Common myeloid progenitor, CD34-positive (primary cell): ENCODE measurements around the gene SGK2.
A peak's percentile ranks its signal among the peaks of the same experiment; 100 is the strongest.

Source experiments
- CTCF ChIA-PET: fragments of 350-600 bp; sonication (Branson Sonifier 250); formaldehyde crosslinking; loops from one replicate; lab custom pipeline; 2021; ENCODE audit warnings: antibody characterized with exemption; lab: Charles Lee
- POLR2A ChIA-PET: fragments of 350-600 bp; sonication (Branson Sonifier 250); formaldehyde crosslinking; loops from one replicate; lab custom pipeline; 2021; ENCODE audit warnings: antibody characterized with exemption; lab: Charles Lee
- DNase-seq, 3 donors: peaks; one replicate each; pipeline versions ENCODE4 v3.0.0 to v3.0.0-alpha.2; 2013
- H3K27ac ChIP-seq, 2 experiments: 1 replicate in 1 of 2; 2 replicates in 1 of 2; pipeline ENCODE4 v1.7.0; 2013; ENCODE audit warnings: inconsistent platforms in 2 of 2, low read length in 2 of 2, mild to moderate bottlenecking in 2 of 2, low read depth in 1 of 2, moderate library complexity in 1 of 2; ENCODE audit not compliant: severe bottlenecking in 2 of 2, insufficient read depth in 1 of 2, poor library complexity in 1 of 2
- H3K27me3 ChIP-seq, 5 experiments: replicated peaks in 2 of 5; 1 replicate in 3 of 5; 2 replicates in 2 of 5; pipeline versions ENCODE4 v1.6.1 to v1.7.0; 2013; ENCODE audit warnings: low read length in 4 of 5, mild to moderate bottlenecking in 2 of 5, moderate library complexity in 2 of 5, inconsistent platforms in 1 of 5; ENCODE audit not compliant: insufficient read depth in 5 of 5, control insufficient read depth in 4 of 5
- H3K36me3 ChIP-seq, 4 experiments: 1 replicate in 2 of 4; 2 replicates in 2 of 4; pipeline versions ENCODE4 v1.6.1 to v1.7.0; 2013; ENCODE audit warnings: low read length in 3 of 4, control low read depth in 1 of 4, mild to moderate bottlenecking in 1 of 4; ENCODE audit not compliant: control insufficient read depth in 4 of 4, insufficient read depth in 4 of 4
- H3K4me1 ChIP-seq, 4 experiments: 1 replicate in 3 of 4; 2 replicates in 1 of 4; pipeline versions ENCODE4 v1.6.1 to v1.7.1; 2013; ENCODE audit warnings: low read length in 3 of 4, mild to moderate bottlenecking in 3 of 4, control low read depth in 1 of 4, inconsistent platforms in 1 of 4, moderate library complexity in 1 of 4; ENCODE audit not compliant: control insufficient read depth in 4 of 4, insufficient read depth in 4 of 4; ENCODE audit errors: control extremely low read depth in 1 of 4
- H3K4me3 ChIP-seq, 7 experiments: 1 replicate in 4 of 7; 2 replicates in 3 of 7; pipeline versions ENCODE4 v1.5.1 to v1.7.0; 2013; ENCODE audit warnings: mild to moderate bottlenecking in 7 of 7, low read length in 6 of 7, moderate library complexity in 6 of 7, inconsistent platforms in 2 of 7, low read depth in 2 of 7, control low read depth in 1 of 7; ENCODE audit not compliant: insufficient read depth in 4 of 7, control insufficient read depth in 1 of 7; ENCODE audit errors: extremely low read depth in 1 of 7
- H3K9me3 ChIP-seq, 5 experiments: 1 replicate in 4 of 5; 2 replicates in 1 of 5; pipeline versions ENCODE4 v1.6.1 to v1.7.1; 2013; ENCODE audit warnings: low read length in 4 of 5, mild to moderate bottlenecking in 2 of 5, inconsistent platforms in 1 of 5, low read depth in 1 of 5, moderate library complexity in 1 of 5; ENCODE audit not compliant: control insufficient read depth in 4 of 5, insufficient read depth in 2 of 5; ENCODE audit errors: control extremely low read depth in 1 of 5
- WGBS: methylation state at CpG from one replicate; pipeline ENCODE4 v1.1.5; 2013; ENCODE audit not compliant: insufficient coverage; 5-methylcytosine and 5-hydroxymethylcytosine counted together

SGK2 gene

DNA sequence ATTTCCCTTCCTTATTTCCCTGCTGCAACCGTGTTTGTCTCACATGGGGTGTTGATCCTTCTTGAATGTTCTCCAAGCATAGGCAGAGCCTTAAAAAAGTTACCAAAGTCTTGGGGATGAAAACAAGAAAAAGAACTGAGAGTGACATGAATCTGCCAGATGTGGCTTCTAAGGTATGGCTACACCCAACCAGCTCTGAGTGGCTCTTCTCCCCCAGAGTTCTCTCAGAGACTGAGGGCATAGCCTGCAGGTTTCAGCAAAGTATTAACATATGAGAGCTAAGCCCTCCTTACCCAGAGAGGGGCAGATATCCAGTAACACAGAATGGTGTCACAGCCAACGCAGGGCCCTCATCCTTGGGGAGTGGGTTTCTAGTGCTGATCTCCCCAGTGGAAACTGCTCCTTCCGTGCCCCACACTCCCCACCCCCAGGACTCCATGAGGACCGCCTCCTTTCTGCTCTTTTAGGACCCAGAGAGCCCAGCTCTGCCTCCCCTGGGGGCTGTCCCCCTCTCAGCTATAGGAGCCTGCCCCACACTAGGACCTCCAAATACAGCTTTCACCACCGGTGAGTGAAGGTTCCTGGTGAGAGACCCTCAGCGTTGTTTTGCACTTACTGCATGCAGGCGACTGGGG is 23.3 kb upstream of the SGK2 start:
- DNase-seq: no peak
- no peaks in the 10 kb centered on the region for H3K4me1 ChIP-seq
- H3K9me3 ChIP-seq: no peaks in the 10 kb centered on the region
- 92% methylated on average over 6 of the region's 7 CpGs for WGBS
- no peaks in the 10 kb centered on the region for H3K27me3 ChIP-seq
- ChIA-PET POLR2A (no interaction called here), CTCF (interaction anchor here (0.5 to 1.8 kb wide), 2 partner anchors 10 to 19 kb away, joined by 3 to 6 read pairs; no protein-coding TSS in a partner anchor)
- peaks cover 0 to 24% (median 8%) of the 10 kb centered on the region in 4 experiments for H3K36me3 ChIP-seq
- H3K27ac ChIP-seq: no peak overlapping the region
- H3K4me3 ChIP-seq: no peak overlapping the region

DNA sequence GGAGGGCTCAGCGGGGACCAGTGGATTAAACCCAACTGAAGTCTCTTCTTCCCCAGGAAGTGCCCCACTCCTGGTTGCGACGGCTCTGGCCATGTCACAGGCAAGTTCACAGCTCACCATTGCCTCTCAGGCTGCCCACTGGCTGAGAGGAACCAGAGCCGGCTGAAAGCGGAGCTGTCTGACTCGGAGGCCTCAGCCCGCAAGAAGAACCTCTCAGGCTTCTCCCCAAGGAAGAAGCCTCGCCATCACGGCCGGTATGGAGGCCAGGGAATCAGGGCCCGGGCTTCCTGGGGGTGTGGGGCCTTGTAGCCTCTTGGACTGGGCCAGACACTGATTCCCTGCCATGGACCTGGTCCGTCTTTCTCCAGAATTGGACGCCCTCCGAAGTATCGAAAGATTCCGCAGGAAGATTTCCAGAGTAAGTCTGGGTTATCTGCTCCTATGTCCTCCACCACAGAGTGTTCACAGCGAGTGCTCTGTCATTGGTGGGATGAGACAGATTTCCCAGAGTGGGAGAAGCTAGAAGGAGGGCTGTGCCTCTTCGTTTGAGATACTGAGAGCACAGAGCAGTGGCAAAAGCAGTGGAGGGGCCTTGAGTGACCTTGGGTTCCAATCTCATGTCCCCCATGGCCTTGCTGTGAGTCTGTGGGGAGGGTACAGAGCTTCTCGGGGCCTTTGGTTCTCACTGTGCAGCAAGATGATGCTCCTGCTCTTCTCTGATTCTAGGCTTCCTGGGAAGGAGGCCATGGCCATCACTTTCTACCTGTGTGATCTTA is 22.6 kb upstream of the SGK2 start:
- Histone ChIP-seq H3K27ac (no peak overlapping the region), H3K9me3 (no peaks in the 10 kb centered on the region), H3K4me3 (no peak overlapping the region), H3K4me1 (no peaks in the 10 kb centered on the region), H3K36me3 (peaks cover 0 to 28% (median 9%) of the 10 kb centered on the region in 4 experiments), H3K27me3 (no peaks in the 10 kb centered on the region)
- WGBS: 89% methylated on average over 14 of the region's 19 CpGs
- no peak for DNase-seq
- CTCF ChIA-PET: interaction anchor here (0.5 to 1.4 kb wide), 4 partner anchors 13 to 87 kb away, joined by 3 to 4 read pairs (median 3); no protein-coding TSS in a partner anchor
- POLR2A ChIA-PET: no interaction called here

GRCh38 chr20:43536817-43537440 is 21.9 kb upstream of the SGK2 start:
- peaks cover 0 to 28% (median 9%) of the 10 kb centered on the region in 4 experiments for H3K36me3 ChIP-seq
- no peak overlapping the region for H3K4me3 ChIP-seq
- no peaks in the 10 kb centered on the region for H3K4me1 ChIP-seq
- ChIA-PET CTCF (interaction anchor here (0.7 to 1.4 kb wide), 5 partner anchors 12 to 157 kb away, joined by 3 to 4 read pairs (median 3); no protein-coding TSS in a partner anchor), POLR2A (no interaction called here)
- no peak overlapping the region for H3K27ac ChIP-seq
- 100% methylated on average over 2 of the region's 2 CpGs for WGBS
- H3K27me3 ChIP-seq: no peaks in the 10 kb centered on the region
- no peak for DNase-seq
- no peaks in the 10 kb centered on the region for H3K9me3 ChIP-seq

DNA sequence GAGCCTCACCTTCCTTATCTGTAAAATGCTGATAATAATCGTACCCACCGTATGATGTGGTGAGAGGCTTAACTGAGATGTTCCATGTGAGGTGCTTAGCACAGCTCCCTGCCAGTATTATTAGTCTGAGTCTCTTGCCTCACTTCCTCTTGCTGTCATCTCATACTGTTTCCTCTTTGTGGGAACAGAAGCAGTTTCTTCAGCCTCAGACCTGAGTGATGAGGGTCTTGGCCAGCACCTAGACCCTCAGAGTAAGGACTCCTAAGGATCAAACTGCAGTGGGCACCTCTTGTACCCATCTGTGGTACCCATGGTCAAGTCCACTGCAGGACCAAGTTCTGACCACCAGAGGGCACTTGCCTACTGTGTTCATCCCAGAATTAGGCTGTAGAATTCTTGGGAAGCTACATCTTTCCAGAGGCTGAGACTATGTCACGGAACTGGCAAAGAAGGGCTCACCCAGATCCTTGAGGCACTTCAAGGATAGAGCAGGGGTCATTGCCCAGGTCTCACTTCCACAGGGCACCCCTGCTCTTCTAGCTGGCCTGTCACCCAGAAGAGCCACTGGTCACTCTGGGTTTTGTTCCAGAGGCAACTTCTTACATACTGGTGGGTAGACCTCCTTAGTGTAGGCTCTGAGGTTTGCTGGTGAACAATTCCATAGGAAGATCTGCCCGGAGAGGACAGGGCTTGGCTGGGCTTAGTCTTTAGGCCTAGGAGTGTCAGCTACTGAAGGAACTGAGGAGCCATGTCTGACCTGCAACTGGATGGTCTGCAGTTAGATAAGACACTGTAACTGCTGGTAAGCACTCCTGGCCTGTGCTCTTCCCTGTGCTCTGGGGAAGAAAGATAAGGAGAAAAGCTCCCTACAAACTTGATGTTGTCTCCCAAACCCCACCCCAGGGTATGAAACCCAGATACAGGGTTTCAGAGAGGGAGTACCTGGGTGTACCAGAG is 20.6 kb upstream of the SGK2 start:
- Histone ChIP-seq H3K27ac (no peak overlapping the region), H3K9me3 (no peaks in the 10 kb centered on the region), H3K4me1 (no peaks in the 10 kb centered on the region), H3K27me3 (no peaks in the 10 kb centered on the region), H3K4me3 (no peak overlapping the region), H3K36me3 (peaks cover 0 to 28% (median 9%) of the 10 kb centered on the region in 4 experiments)
- WGBS: 50% methylated on average over 4 of the region's 4 CpGs
- CTCF ChIA-PET: interaction anchor here (0.7 to 3.5 kb wide), 18 partner anchors 9 to 155 kb away, joined by 3 to 17 read pairs (median 3); no protein-coding TSS in a partner anchor
- POLR2A ChIA-PET: no interaction called here
- peak; percentile 18 to 33 (median 20) for DNase-seq

- 98% methylated on average over 5 of the region's 6 CpGs for WGBS
- H3K36me3 ChIP-seq: peaks cover 0 to 27% (median 11%) of the 10 kb centered on the region in 4 experiments
- no peak overlapping the region for H3K27ac ChIP-seq
- H3K9me3 ChIP-seq: no peaks in the 10 kb centered on the region
- no peak for DNase-seq
- H3K4me3 ChIP-seq: no peak overlapping the region
- H3K27me3 ChIP-seq: no peaks in the 10 kb centered on the region
- CTCF ChIA-PET: interaction anchor here (0.7 to 3.5 kb wide), 15 partner anchors 9 to 154 kb away, joined by 3 to 17 read pairs (median 3); no protein-coding TSS in a partner anchor
- POLR2A ChIA-PET: no interaction called here
- H3K4me1 ChIP-seq: no peaks in the 10 kb centered on the region
Observed at GRCh38 chr20:43538878-43539700, 19.7 kb upstream of the SGK2 start.
